NCI-H345 (cell line): Measurements from ENCODE around the gene ADCY3.
"Not testable (repeated sequence)": the region's sequence is repeated elsewhere in the genome, so short reads cannot be mapped to it uniquely, and the experiment has no call there.

ENCODE experiments used
- DNase-seq: peaks from one replicate; lab custom pipeline; 2025; lab: John Stamatoyannopoulos, UW

The ADCY3 gene

DNA sequence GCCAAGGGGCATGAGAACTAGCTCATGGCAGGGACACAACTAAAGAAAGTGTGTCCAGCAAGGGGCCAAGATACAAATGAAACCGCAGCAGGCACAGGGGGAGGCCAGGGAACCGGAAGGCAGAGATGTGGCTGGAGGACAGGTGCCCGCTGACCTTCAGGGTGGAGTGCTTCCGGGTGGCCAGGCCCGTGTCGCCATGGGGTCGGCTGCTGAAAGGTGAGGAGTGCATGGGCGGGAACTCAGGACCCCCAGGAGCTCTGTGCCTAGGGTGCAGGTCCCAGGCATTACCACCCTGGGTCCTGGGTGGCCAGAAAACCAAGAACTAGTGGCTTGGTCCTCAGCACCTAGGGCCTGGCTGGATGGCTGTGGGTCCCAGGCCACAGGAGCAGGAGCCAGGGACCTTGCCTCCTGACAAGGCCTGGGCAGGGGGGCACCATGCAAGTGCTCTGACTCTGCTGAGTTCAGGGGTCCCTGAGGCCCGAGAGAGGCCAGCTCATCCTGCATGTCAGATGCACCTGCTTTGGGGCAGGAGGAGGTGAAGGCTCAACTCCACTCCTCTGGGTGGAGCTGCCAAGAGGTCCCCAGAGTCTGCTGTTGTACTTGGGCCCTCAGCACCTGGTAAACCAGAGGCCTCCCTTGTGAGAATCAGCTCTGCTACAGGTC is 75.9 kb downstream of the ADCY3 start:
- DNase-seq: no peak

DNA sequence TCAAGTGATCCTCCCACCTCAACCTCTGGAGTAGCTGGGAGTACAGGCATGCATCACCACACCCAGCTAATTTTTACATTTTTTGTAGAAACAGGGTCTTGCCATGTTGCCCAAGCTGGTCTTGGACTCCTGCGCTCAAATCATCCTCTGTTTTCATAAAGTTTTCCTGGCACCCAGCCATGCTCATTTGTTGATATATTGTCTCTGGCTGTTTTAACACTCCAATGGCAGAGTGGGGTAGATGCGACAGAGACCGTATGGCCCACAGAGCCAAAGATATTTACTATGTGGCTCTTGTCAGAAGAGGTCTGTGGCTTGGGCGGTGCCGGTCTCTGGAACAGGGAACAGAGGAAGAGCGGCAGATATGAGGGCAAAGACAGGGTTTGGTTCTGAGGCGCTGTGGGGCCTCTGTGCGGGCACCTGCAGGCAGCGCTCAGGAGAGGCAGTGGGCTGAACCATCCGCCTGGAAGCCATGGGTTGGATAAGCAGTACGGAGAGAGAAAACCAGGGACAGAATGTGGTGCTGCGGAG is 76.6 kb downstream of the ADCY3 start:
- no peak for DNase-seq

DNA sequence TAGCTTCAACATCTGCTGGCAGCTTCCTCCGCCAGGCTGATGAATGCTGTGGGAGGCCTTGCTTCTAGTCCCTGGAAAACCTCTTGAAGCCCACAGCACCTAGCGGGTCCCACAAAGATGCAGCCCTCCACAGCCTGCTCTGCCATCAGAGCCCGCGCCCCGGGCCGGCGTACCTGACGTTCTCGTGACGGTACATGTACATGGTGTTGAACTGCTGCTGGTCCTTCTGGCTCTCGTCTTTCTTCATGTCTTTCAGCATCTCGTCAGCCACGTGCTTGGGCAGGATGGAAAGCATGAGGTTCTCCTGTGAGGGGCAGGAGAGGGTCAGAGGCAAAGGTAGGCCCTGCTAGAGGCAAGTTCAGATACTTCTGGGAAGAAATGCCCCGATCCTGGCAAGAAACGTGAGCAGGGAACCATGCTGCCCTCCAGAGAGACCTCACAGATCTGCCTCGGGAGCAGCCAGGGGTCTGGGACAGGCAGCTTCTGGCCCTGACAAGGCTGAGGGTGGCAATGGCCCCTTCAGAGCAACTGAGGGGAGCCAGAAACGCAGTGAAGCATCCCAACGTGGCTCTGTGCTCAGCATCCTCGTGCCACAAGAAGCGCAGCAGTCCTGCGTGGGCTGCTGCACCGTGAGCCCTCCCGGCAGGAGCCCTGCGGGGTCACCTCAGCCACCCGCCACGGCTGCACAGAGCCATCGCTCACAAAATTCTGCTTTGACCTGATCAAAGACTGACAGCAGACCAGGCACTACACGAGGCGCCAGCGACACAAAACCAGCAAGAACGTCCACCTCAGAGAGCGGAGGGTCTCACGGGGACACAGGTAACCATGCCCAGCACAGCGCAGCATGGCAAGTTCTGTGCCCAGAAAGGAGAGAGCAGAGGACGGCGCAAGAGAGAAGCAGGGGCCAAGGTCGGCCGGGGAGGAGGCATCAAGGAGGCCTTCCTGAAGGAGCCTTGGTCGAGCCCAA is 77.7 kb downstream of the ADCY3 start:
- no peak for DNase-seq

DNA sequence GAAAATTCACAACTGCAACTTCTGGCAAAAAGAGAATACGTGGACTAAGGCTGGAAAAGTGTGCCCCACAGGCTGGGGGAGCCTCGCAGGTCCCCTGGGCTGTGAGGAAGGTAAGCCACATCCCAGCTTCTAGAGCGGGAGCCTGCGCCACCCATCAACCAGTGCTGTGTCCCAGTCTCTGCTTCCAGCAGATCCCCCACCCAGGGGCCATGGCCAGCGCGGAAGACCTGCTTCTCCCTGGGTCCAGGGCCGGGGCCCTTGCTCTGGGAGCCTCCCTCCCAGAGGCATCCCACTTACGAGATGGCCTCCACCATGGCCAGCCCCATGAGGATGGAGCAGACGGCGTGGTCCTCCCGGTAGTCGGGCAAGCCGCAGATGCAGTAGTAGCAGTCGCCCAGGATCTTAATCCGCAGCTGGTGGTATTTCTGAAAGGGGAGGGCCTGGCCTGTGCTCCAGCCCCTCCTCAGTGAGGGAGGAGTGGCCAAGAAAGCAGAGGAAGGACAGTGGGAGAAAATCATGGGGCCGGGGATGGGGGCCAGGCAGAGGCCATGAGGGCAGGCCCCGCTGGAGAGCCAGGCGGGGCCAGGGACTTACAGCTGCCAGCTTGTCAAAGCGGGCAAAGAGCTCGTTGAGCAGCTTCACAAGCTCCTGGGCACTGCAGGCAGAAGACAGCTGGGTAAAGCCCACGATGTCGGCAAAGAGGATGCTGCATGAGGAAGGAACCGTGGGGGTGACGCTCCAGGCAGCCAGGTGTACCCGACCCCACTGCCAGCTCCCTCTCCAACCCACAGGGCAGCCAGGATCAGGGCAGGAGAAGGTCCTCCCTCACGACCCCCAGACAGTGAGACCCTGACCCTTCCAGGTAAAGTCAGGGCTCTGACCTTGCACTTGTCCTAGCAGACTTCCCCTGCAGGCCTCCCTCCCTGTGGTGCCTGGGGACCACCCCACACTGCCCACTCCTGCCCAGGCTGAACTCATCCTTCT is 78.8 kb downstream of the ADCY3 start:
- DNase-seq: no peak

DNA sequence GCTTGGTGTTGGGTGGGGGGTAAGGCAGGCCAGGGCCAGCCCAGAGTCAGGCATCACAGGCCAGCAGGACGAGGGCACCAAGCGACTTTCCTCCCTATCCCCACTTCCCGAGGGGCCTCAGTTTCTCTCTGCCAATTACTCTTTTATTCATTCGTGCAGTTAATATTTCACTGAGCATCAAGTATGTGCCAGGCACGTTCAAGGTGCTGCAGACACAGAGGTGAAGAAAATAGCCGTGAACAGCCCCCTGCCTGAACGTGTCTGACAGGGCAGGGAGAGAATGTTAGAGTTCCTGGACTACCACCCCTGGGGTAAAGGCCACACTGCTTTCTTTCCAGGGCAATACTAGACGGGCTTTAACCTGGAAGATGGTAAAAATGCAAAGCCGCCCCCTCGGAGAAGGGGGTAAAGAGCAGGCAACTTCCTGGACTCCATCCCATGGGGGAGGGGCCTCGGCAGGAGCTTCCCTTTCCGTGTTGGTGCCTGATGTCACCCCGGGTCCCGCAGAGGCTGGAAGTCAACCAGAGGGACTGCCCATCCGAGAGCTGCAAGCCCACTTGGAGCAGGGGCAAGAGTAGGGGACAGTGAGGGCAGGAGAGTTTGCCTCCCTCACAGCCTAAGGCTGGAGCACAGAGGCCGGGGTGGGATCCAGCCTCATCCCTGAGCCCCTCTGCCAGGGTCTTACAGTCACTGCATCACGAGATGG is 79.7 kb downstream of the ADCY3 start:
- no peak for DNase-seq

DNA sequence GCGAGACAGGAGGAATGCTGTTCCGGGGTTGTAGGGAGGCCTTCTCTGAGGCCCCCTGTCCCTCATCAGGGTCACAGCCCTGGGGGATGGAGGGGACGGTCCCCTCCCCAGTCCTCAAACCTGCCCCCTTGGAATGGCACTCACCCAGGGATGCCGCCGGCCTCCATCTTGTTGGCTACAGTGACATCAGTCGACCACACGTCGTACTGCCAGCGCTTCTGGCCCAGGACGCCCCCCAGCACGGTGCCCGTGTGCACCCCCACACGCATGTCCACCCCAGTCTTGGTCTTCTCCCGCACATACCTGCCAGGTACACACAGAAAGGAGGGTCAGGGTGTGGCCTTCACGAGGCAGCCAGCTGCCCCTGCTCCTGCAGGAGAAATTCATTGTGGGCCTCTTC is 80.3 kb downstream of the ADCY3 start:
- no peak for DNase-seq

DNA sequence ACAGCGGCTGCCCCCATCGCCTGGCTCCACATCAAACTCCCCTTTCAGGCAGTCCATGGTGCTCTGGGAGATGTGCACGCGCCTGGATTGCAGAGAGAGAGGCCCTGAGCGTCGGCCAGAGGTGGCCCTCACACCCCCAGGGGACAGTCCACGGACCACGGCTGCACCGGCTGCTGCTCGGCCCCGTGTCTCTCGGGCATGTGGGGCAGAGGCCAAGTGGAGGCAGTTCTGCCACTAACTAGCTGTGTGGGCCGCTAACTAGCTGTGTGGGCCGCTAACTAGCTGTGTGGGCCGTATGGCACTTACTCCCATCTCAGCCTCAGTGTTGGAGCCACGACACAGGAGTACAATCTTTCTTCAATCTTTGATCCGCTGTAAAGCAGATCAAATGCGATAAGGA is 81.5 kb downstream of the ADCY3 start:
- no peak for DNase-seq

DNA sequence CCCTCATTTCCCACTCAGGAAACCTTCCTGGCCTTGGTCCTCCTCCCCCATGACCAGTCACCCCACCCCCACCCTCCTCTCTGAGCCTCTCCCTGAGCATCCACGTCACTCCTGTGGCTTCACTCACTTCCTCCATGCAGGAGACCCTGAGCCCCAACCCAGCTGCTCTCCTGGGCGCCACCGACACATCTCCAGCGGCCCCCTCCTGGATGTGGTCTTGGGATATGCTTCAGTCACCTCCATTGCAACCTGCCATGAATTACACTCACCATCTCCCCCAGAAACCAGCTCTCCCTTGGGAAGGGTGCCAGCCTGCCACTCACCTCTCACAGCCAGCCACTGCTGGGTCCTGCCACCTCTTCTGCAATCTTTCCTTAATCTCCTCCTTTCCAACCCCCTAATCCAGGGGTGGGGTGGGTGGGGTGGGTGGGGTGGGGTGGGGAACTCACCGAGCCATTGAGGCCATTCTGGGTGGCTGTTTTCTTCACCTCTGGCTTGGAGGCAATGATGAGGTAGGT is 82.0 kb downstream of the ADCY3 start:
- no peak for DNase-seq

DNA sequence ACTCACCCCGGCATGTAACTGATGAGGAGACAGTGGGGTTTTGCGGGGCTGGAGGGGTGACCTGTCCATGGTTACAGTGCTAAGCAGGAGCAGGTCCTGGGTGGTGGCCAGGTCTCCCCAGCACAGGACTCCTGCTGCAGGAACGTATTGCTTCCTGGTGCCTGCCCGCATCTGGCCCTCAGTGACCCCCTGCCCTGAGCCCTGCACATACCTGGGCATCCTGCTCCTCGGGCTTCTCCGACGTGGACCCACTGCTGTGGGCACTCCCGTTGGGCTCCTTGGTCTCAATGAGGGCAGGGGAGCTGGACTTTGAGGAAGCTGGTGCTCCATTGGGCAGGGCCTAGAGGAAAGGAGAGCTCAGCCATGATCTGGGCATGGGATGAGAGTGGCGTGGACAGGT is 83.3 kb downstream of the ADCY3 start:
- no peak for DNase-seq

DNA sequence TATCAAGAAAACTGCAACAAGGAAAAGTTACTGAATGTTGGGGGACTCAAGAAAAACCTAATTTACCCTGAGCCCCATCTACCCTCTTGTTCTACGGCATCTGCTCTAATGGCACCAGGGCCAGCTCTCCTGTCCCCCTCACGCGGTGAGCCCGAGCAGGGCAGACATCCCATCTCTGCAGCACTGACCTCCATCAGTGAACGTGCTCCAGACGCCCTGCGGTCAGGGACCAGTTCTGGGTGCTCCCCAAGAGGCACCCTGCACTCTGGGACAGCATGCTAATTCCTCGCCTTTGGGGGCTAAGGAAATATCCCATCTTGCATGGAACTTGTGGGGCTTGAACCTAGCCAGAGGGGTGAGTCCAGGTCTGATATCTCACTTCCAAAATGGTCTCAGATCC is 83.8 kb downstream of the ADCY3 start:
- no peak for DNase-seq

DNA sequence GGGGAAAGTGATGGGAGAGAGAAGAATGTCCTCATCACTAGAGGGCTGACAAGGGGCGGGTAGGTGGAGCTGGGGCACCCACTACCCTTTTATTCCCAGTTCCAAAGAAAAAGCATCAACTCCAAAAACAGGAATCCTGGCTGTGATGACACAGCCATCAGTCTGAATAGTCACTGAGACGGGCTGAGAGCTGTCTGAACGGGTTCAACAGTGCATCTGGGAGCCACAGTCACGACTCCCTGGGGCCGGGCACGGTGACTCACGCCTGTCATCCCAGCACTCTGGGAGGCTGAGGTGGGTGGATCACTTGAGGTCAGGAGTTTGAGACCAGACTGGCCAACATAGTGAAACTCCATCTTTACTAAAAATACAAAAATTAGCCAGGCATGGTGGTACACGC is 84.6 kb downstream of the ADCY3 start:
- DNase-seq: not testable (repeated sequence)

DNA sequence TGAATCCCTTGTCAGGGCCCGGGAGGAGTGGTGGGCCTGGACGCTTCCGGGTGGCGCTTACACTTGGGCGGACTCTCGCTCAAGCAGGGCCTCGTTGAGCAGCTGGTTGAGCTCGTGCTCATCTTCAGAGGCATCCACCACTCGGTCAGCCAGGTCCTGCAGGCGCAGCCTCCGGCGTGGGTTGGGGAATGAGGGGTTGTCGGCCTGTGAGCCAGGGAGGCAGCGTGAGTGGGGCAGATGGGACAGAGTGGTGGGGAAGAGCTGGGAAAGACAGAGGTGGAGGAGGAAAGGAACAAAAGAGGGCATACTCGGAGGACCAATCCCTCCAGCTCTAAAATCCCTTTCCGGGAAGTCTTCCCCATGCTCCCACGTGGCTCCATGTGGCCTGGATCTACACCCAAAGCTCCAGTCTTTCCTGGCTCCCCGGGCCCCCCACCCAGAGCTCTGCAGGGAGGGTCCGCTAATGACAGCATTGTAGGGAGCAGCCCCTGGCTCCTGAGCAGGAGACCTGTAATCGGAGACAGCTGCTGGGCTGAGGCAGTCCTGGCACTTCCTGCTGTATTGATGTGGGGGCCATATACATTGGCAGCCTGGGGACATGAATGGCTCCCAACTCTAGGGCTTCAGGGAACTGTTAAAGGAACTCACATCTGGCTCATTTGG is 85.2 kb downstream of the ADCY3 start:
- no peak for DNase-seq

DNA sequence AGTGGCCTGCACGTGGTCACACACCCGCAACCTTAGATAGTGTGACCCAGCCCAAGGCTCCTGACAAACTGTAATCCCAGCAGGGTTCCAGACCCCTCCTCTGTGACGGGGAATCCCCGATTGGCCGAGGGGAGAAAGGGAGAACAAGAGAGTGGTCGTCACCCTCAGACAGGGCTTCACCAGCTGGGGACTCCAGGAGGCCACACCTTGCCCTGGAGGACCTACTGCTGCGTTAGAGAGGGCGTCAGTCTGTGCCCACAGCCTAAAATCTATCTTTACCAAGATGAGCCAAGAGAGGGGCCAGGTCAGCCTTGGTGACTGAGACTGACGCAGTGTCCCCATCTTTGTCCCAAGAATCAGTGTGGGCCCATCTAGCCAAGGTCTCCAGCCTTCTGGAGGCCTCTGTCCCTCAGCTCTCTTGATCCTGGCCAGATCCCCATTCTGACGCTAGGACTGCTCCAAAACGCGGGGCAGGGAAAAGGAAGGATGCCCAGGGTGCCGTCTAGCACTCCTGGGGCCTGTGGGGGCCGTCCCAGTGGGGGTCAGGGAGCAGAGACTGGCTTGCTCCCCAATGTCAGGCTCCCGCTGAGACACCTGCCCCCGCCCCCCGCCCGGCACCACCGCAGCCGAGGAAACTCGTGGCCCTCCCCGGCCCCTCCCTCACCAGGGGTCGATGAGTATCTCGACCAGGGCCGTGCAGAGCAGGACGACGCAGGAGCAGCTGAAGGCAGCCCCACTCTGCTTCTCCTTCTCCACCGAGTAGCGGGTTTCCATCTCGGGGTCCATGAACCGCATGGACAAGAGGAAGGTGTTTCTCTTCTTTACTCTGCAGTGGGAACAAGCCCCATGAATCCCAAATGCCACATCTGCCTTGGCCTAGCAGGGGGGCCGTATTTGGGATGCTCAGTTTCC is 86.0 kb downstream of the ADCY3 start:
- no peak for DNase-seq

DNA sequence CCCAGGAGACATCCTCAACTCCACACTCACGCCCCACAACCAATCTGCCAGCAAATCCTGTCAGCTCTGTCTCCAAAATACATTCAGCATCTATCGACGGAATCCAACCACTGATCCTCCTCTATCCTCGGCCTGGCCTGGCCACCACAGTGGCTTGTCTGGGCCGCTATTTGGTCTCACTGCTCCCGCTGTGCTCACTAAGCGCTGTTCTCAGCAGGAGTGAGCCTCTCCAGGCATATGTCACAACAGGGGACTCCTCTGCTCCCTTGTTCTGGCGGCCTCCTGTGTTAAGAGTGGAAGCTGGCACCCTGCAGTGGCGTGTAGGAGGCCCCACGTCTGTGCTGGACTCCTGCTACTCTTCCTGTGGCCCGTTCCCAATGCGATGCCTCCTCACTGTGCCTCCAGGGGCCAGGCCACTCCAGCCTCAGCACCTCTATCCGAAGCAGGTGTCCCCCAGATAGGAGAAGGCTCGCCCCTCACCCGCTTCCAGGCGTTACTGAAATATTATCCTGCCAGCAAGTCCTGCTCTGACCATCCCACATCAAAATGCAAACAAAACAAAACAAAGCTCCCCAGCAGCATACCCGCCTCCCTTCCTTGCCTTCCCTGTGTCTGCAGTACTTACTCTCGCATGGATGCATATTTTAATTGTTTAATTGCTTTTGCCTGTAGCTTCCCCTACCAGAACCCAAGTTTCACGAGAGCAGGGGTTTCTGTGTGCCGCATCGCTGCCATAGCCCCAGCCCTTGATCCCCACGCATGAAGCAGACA is 86.9 kb downstream of the ADCY3 start:
- peak; percentile 96 for DNase-seq

DNA sequence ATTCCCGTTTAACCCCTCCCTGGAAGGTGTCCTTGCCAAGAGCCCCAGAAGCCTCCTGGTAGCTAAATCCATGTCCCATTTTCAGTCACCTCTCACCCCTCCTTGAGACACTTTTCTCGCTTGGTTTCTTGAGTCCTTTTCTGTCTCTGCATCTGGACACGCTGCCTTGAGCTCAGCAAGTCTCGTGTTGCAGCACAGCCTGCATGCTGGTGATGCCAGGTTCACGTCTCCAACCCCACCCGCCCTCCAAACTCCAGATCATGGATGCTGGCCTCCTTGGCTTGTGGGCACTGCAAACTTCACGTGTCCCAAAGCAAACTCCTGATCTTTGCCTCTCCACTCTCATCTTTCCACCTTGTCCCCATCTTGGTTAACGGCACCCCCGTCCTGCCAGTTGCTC is 87.5 kb downstream of the ADCY3 start:
- no peak for DNase-seq

DNA sequence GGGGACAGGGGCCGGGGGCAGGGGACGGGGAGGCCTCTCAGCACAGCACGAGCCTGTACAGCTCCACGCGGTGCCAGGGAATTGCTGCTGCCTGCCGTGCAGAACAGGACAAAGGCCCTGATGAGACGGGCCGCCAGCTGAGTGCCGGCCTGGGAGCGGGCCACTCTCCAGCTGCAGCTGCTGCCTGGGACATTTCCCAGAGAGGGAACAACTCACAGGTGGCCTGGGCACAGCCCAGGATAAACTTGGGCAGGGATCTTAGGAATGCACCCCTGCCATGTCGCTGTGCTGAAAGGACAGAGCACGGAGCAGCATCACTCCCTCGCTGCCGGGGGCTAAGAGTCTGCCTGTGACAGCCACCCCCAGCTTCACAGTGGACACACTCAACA is 88.0 kb downstream of the ADCY3 start:
- peak; percentile 35 for DNase-seq

DNA sequence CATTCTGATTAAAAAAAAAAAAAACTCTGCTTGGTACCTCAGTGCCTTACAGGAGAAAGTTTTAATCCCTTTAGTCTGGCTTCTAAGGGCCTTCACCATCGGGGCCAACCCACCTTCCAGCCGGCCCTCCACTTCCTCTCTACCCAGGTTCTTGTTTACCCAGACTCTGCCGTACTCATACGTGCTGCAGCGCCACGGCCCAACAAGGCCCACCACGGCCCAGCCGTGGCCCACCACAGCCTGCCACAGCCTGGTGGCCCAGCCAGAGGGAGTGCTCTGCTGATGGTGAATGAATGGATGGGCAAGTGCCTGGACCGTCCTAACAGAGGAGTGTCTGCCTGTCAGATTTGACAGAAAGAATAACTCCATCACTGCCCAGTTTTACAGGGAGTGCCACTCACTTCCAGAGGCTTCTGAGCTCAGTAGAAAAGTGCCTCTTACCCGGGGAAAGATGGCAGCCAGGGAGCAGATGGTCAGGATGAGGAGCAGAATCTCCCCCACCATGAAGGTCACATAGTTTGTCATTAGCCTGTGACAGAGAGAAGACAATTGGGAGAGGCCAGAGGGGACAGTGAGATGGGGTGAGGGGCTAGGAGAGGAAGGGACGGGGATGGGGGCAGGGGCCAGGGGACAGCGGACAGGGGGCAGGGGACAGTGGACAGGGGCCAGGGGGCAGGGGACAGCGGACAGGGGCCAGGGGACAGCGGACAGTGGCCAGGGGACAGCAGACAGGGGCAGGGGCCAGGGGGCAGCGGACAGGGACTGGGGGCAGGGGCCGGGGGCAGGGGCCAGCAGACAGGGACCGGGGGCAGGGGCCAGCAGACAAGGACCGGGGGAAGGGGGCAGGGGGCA is 88.6 kb downstream of the ADCY3 start:
- no peak for DNase-seq

DNA sequence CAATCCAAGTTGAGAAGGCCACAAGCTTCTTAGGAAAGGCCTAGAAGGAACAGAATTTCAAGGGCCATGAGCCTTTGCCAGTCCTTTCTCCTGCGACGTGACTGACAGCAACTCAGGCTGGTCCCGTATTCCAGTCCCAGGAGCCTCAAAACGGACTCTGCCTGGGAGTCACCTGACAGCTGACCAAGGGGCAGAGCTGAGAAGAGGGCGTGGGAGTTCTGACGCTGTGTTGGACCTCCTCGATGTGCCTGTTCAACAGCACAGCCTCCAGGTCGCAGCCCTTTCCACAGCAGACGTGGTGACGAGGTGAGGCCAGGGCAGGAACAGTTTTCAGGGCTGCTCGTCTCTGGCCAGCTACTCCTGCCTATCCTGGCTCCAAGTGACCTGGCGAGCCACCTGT is 89.3 kb downstream of the ADCY3 start:
- DNase-seq: no peak
